Vagina (tissue), 2 donors: ENCODE measurements around the gene ACTG2. TPM values are rescaled to one million over a fixed set of nuclear protein-coding genes. Genes with fewer than 3 reads are reported as not detected.

Experiments
- DNase-seq, 2 donors: peaks; one replicate each; pipeline ENCODE4 v3.0.0-alpha.2; 2017; ENCODE audit errors: extremely low spot score in 2 of 2
- H3K27ac ChIP-seq: fragments of 200-600 bp; sonication (generic); one replicate; pipeline ENCODE4 v1.5.1; 2019
- H3K27me3 ChIP-seq: fragments of 200-600 bp; sonication (generic); one replicate; pipeline ENCODE4 v1.5.1; 2019
- H3K36me3 ChIP-seq, 2 donors: fragments of 200-600 bp; sonication (generic); one replicate each; pipeline ENCODE4 v1.5.1; 2017 to 2019
- H3K4me1 ChIP-seq: fragments of 200-600 bp; sonication (generic); one replicate; pipeline ENCODE4 v1.5.1; 2019
- H3K4me3 ChIP-seq, 2 donors: fragments of 200-600 bp; sonication (generic); 1 replicate in 1 of 2; 2 replicates in 1 of 2; pipeline ENCODE4 v1.5.1; 2016 to 2019
- H3K9me3 ChIP-seq: fragments of 200-600 bp; sonication (generic); one replicate; pipeline ENCODE4 v1.5.1; 2019
- CTCF ChIP-seq, 3 experiments: fragments of 450-650 bp in 2 of 3; fragments of 200-600 bp in 1 of 3; sonication (generic) in 1 of 3; IDR thresholded peaks; one replicate each; pipeline ENCODE4 v1.5.1; 2017 to 2019; ENCODE audit warnings: antibody characterized with exemption in 3 of 3, mild to moderate bottlenecking in 2 of 3, moderate library complexity in 2 of 3
- POLR2A ChIP-seq, 2 donors: fragments of 450-650 bp; IDR thresholded peaks; one replicate each; pipeline ENCODE4 v1.6.1; 2017; ENCODE audit warnings: antibody characterized with exemption in 2 of 2, mild to moderate bottlenecking in 2 of 2, moderate library complexity in 2 of 2
- POLR2AphosphoS5 ChIP-seq, 2 donors: sonication (generic); formaldehyde crosslinking; IDR thresholded peaks; one replicate each; pipeline ENCODE4 v1.9.0; 2017; ENCODE audit warnings: antibody characterized with exemption in 2 of 2, mild to moderate bottlenecking in 2 of 2, low read depth in 1 of 2; ENCODE audit not compliant: insufficient read depth in 1 of 2
- intact Hi-C: fragments of 100-400 bp; cut with DNase I; formaldehyde crosslinking; loops from one replicate; pipeline ENCODE4 v1.15.1; 2023
- total RNA-seq: library from RNA; depleted of rRNA; stranded (reverse); fragments of >200 nt; gene quantifications from one replicate; pipeline ENCODE4 v1.2.3, GENCODE V29; 2016

The ACTG2 gene
- total RNA-seq, 1 donor from 2014 or later: 413 TPM

DNA sequence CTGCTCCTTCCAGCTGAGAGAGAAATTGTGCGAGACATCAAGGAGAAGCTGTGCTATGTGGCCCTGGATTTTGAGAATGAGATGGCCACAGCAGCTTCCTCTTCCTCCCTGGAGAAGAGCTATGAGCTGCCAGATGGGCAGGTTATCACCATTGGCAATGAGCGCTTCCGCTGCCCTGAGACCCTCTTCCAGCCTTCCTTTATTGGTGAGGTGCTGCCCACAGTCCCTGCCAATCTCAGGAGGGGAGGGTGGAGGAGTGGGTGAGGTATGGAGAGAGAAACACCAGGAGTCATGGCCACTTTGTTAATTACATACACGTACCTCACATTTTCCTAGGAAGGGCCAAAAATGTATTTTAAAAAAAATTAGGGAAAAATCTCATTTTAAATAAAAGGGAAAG, 21.9 kb downstream of the ACTG2 start:
- intact Hi-C loops: no loop called here
- TF ChIP-seq POLR2A (IDR thresholded peaks at IDR 0.05) (no peak), POLR2AphosphoS5 (IDR thresholded peaks at IDR 0.05; ENCODE audit: insufficient read depth in 1 of 2, low read depth in 1 of 2) (no peak), CTCF (IDR thresholded peaks at IDR 0.05) (no peak)
- H3K27ac ChIP-seq: no peak overlapping the region
- H3K9me3 ChIP-seq: no peaks in the 10 kb centered on the region
- no peaks in the 10 kb centered on the region for H3K4me1 ChIP-seq
- no peaks in the 10 kb centered on the region for H3K27me3 ChIP-seq
- DNase-seq: no peak
- no peak overlapping the region for H3K4me3 ChIP-seq
- no peaks in the 10 kb centered on the region for H3K36me3 ChIP-seq

- H3K27me3 ChIP-seq: no peaks in the 10 kb centered on the region
- no peak for TF ChIP-seq CTCF (IDR thresholded peaks at IDR 0.05)
- no peak for TF ChIP-seq POLR2AphosphoS5 (IDR thresholded peaks at IDR 0.05; ENCODE audit: insufficient read depth in 1 of 2, low read depth in 1 of 2)
- no peak for TF ChIP-seq POLR2A (IDR thresholded peaks at IDR 0.05)
- H3K4me1 ChIP-seq: no peaks in the 10 kb centered on the region
- H3K36me3 ChIP-seq: no peaks in the 10 kb centered on the region
- DNase-seq: no peak
- intact Hi-C loops: no loop called here
- H3K27ac ChIP-seq: no peak overlapping the region
- no peak overlapping the region for H3K4me3 ChIP-seq
- H3K9me3 ChIP-seq: no peaks in the 10 kb centered on the region
These were observed 22.7 kb downstream of the ACTG2 start for GRCh38 chr2:73915437-73915993.

- no peak for DNase-seq
- H3K4me1 ChIP-seq: no peaks in the 10 kb centered on the region
- no peak overlapping the region for H3K4me3 ChIP-seq
- intact Hi-C loops: no loop called here
- no peaks in the 10 kb centered on the region for H3K36me3 ChIP-seq
- H3K27me3 ChIP-seq: no peaks in the 10 kb centered on the region
- H3K9me3 ChIP-seq: no peaks in the 10 kb centered on the region
- no peak overlapping the region for H3K27ac ChIP-seq
- no peak for TF ChIP-seq POLR2AphosphoS5 (IDR thresholded peaks at IDR 0.05; ENCODE audit: insufficient read depth in 1 of 2, low read depth in 1 of 2)
- TF ChIP-seq CTCF (IDR thresholded peaks at IDR 0.05): no peak
- no peak for TF ChIP-seq POLR2A (IDR thresholded peaks at IDR 0.05)
These were observed 23.9 kb downstream of the ACTG2 start for GRCh38 chr2:73916666-73917065.

GRCh38 chr2:73917296-73917695, 24.5 kb downstream of the ACTG2 start:
- no peaks in the 10 kb centered on the region for H3K27me3 ChIP-seq
- H3K4me3 ChIP-seq: no peak overlapping the region
- DNase-seq: no peak
- intact Hi-C loops: no loop called here
- H3K36me3 ChIP-seq: no peaks in the 10 kb centered on the region
- H3K4me1 ChIP-seq: no peaks in the 10 kb centered on the region
- no peak overlapping the region for H3K27ac ChIP-seq
- TF ChIP-seq POLR2A (IDR thresholded peaks at IDR 0.05) (no peak), CTCF (IDR thresholded peaks at IDR 0.05) (no peak), POLR2AphosphoS5 (IDR thresholded peaks at IDR 0.05; ENCODE audit: insufficient read depth in 1 of 2, low read depth in 1 of 2) (no peak)
- no peaks in the 10 kb centered on the region for H3K9me3 ChIP-seq

DNA sequence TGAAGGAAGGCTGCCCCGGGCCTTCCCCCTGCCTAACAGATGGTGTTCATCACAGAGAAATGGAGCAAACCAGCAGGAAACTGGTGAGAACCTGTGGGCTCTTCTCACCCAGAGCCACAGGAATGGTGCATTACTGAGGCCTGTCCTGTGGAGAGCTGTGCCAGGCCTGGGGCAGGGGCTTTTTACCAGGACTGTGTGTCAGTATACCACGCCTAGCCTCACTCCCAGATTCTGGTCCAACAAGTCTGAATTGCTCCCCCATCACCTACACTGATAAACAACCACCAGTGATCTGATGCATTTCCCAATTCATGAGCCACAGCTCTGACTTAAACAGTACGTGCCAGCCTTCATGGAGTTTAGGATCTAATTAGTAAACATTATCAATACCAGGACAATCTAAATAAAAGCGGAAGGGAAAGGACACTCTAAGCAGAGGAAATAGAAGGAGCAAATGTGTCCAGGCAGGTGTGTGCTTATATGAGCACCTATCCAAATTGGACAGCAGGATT, 24.9 kb downstream of the ACTG2 start:
- TF ChIP-seq POLR2AphosphoS5 (IDR thresholded peaks at IDR 0.05; ENCODE audit: insufficient read depth in 1 of 2, low read depth in 1 of 2) (peak in 1 of 2 donors; percentile 22), CTCF (IDR thresholded peaks at IDR 0.05) (no peak)
- DNase-seq: peak in 1 of 2 donors; percentile 37
- Histone ChIP-seq H3K4me3 (no peak overlapping the region), H3K27ac (no peak overlapping the region), H3K4me1 (no peaks in the 10 kb centered on the region), H3K36me3 (no peaks in the 10 kb centered on the region), H3K27me3 (no peaks in the 10 kb centered on the region), H3K9me3 (no peaks in the 10 kb centered on the region)
- intact Hi-C loops: no loop called here
